CD4-positive, alpha-beta T cell treated with Interleukin-1 beta for 1 hour (primary cell): Measurements from ENCODE around the gene KLHL35.
A peak's percentile ranks its signal among the peaks of the same experiment; 100 is the strongest.

ENCODE experiments used
- DNase-seq, 2 donors: peaks; one replicate each; pipeline ENCODE4 v3.0.0-alpha.2; 2020 to 2022

Gene KLHL35

DNA sequence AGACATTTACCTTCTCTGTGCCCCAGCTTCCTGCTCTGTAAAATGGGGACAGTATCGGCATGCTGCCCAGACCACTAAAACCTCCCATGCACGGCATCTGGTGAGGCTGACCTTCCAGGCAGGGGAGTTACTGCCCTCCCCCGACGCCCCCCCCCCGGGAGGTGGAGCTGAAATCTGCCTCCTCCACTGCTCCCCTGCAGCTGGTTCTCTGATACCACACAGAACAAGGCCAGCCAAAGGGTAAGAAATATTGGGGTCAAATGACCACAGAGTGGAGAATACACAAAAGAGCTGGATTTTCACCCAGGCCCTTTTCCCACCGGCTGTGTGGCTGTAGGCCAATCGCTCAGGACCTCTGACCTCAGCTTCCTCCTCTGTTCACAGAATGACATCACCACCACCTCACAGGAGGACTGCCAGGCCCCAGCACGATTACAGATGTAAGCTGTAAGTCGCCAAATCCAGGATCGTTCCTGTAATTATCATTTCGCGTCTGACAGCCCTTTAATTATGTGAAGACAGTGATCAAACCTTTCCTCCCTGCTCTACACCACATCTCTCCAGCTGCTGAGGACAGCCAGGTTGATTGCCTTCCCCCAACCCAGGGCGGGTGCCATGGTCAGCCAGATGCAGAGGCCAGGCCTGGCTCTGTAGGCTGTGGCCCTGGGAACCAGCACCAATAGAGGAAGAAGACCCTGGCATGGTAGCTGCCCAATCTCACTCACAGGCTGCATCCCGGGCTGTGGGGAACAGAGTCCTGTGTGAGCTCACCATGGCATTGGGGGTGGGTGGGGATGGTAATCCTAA, 35.7 kb upstream of the KLHL35 start:
- DNase-seq = no peak

GRCh38 chr11:75467881-75468280, 34.9 kb upstream of the KLHL35 start:
- no peak for DNase-seq

DNA sequence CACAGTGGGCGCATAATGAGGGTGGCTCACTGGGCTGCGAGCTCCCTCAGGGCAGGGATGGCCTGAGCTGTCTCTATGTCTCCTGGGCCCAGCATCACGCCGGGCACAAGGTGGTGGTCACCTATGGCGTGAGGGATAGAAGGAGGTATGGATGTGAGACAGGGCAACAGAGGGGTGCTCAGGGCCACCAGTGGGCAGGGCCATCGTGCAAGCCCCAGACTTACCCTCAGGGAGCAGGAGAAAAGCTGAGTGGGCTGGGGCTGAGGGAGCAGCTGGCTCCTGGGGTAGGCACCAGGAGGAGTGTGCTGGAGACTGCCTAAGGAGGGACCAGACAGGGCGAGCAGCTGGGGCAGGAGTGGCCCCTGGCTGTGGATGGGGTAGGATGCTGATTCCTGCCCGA, 34.3 kb upstream of the KLHL35 start:
- no peak for DNase-seq

GRCh38 chr11:75465701-75466531, 32.9 kb upstream of the KLHL35 start:
- no peak for DNase-seq

DNA sequence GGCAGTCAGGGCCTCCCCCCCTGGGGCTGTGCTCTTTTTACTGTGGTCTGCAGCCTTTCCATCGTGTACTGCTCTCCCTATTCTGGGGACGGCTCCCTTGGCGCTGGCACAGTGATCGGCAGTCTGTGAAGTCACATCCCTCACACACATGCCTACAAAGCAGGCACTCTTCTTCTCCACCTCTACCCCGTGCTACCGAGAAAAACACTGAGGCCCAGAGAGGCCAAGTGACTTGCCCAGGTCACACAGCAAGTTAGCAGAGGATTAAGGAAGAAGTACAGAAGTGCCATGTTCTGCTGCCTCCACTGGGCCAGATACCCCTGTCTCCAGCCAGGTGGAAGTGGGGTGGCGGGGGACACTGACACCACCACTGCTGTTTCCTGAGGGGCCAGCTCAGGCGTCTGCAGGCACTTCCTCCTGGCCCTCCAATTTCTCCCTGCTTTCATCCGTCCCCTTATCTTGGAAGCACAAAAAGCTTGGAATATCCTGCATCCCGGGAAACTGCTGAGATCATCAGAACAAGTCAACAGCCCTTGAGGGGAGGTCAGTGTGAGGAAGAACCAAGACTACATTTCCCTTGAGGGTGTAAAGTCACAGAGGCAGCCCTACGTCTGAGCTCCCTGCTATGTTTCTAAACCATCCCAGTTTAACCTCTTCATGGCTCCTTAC, 30.2 kb upstream of the KLHL35 start:
- DNase-seq = no peak

- DNase-seq = no peak
Measured at GRCh38 chr11:75462117-75462653, 29.2 kb upstream of the KLHL35 start.

- DNase-seq = no peak
Measured at GRCh38 chr11:75461151-75461550, 28.1 kb upstream of the KLHL35 start.

DNA sequence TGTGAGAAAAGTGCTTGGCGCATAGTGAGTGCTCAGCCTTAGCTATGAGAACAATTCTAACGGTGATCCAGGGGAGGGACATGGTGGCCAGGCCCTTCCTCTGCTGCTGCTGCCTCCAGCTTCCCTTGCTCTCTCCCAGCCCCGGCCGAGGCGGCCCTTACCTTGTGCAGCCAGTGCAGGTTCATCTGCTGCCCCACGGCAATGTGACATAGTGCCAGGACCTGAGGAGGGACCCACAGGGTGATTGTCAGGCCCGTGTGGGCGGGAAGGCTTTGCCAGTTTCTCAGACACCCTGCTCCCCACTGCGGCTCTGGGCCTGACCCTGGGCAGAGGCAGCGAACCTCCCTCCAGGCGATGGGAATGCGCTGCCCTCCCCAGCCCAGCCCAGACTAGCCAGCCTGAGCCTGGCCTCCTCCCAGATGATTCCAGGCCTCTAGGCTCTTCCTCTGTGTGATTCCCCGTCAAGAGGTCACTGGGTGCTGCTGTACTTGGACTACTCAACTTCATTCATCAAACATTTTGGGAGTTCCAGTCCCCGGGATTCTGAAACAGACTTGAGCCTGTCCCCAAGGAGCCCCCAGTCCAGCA, 23.7 kb upstream of the KLHL35 start:
- DNase-seq = no peak

DNA sequence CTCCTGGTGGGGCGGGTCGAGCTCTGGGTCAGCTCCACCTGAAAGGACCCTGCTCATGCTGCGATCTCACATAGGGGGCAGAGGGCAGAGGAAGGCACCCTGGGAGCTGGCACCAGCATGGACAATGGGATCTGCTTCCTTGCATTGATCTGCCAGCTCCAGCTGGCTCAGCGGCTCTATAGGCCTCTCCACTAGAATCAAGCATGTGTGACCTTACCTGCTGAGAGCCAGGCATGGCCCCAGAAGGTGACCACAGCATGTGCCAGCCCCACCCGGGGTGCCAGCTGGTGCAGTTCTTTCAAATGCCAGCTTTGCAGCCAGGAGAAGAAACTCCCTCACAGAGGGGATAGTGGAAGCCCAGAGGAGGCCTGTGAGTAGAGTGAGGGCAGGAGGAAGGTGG, 22.0 kb upstream of the KLHL35 start:
- DNase-seq = no peak

DNA sequence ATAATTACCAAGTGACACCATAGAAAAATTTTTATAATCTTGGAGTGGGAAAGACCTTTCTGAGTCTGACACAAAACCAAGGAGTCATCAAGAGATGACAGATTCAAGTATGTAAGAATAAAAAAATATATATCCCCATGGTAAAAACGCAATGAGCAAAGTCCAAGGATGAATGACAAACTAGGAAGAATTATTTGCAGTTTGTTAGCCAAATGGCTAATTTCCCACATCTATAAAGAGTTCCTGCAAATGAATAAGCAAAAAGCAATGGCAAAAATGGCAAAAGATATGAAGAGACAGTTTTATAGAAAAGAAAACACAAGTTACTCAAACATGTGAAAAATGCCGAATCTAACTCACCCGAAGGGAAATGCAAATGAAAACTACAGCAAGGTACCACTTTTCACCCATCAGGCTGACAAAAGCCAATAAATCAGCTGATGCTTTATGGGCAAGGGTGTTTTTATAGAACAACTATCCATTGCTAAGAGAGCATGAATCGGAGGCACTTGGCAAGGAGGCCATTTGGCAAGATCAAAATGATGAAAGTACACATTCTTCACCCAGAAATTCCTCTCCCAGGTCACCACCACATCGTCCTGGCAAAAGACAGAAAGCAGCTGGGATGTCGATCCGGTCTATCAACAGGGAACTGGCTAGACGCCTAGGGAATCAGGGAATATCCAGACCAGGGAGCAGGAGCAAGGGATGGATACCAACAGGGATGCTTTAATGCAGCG, 21.1 kb upstream of the KLHL35 start:
- DNase-seq = no peak

- DNase-seq = peak; percentile 13 to 27
Measured at GRCh38 chr11:75450826-75451821, 18.1 kb upstream of the KLHL35 start.

DNA sequence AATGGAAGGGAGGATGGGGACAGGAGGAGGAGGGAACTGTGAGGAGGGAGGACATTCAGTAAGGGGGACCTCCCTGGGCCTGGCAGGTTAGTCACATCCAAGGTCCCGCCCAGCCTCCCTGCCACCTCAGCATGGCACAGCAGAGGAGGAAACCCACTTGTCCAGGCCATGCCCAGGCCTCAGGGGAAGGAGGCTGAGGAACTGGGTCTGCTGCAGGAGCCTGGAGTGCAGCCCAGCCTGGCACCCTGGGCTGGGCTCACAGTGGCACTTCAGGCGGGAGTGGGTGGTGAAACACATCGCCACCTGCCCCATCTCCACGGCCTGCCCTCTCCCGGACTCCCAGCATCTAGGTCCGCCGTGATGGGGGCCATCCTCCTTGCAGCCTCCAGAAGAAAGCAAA, 17.2 kb upstream of the KLHL35 start:
- no peak for DNase-seq

DNA sequence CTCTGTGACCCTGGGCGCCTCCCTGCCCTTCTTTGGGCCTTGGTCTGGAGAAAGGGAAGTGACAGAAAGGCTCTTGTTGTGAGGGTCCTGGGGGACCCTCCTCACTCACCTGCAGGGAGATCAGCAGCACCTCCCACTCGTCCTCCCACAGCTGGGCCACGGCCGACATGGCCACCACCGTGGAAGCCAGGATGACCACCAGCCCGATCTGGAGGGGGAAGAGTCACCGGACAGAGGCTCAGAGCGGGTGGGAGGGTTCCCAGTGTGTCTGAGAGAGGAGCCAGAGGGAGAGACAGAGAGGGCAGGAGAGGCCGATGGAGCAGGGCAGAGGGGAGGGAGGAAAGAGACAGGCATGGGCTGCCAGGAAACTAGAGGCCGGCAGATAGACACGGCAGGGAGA, 16.8 kb upstream of the KLHL35 start:
- DNase-seq = no peak

GRCh38 chr11:75449271-75449670, 16.3 kb upstream of the KLHL35 start:
- no peak for DNase-seq

GRCh38 chr11:75447415-75447814, 14.4 kb upstream of the KLHL35 start:
- DNase-seq = no peak

- DNase-seq = peak; percentile 66 to 73
Measured at GRCh38 chr11:75445315-75445953, 12.4 kb upstream of the KLHL35 start.

- DNase-seq = no peak
Measured at GRCh38 chr11:75443043-75443442, 10.0 kb upstream of the KLHL35 start.

- DNase-seq = no peak
Measured at GRCh38 chr11:75442161-75442885, 9.3 kb upstream of the KLHL35 start.

DNA sequence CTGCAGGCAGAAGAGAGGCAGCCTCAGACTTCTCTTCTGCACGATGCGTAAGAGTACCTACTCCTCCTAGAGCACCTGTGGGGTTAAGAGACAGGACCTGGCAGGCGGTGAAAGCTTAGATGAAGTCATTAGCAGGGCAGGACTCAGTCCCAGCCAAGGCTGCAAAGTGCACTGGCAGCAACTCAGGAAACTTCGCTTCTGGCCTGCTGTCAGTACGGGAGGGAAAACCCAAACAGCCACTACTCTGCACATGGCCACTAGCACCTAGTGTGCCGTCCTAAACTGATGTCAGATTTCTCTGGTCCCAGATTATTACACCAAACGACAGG, 8.8 kb upstream of the KLHL35 start:
- DNase-seq = no peak
